Measurements from ENCODE around the gene ARID3A.
A peak's percentile ranks its signal among the peaks of the same experiment; 100 is the strongest.

ARID3A gene

DNA sequence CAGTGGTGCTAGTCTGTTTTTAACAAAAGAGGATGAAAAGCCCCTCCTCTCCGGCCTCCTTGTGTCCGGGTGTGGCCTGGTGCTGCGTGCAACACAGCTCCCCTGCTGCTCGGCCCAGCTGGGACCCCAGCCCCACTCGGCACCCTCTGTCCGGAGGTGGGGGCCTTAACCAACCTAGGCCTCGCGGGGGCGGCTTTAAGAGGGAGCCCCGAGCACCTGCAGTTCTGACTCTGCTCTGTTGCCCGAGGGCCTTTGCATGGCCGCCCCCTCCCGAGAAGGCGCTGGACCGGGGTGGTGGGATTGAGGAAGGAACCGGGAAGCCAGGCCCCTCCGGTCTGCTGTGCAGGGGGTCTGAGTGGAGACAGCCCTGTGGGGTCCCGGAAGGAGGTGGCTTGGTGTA, 68.7 kb downstream of the ARID3A start:
- peaks cover 10 to 11% of the 10 kb centered on the region in 2 donors for H3K4me1 Mint-ChIP-seq (ENCODE audit: low read depth in 2 of 2)

DNA sequence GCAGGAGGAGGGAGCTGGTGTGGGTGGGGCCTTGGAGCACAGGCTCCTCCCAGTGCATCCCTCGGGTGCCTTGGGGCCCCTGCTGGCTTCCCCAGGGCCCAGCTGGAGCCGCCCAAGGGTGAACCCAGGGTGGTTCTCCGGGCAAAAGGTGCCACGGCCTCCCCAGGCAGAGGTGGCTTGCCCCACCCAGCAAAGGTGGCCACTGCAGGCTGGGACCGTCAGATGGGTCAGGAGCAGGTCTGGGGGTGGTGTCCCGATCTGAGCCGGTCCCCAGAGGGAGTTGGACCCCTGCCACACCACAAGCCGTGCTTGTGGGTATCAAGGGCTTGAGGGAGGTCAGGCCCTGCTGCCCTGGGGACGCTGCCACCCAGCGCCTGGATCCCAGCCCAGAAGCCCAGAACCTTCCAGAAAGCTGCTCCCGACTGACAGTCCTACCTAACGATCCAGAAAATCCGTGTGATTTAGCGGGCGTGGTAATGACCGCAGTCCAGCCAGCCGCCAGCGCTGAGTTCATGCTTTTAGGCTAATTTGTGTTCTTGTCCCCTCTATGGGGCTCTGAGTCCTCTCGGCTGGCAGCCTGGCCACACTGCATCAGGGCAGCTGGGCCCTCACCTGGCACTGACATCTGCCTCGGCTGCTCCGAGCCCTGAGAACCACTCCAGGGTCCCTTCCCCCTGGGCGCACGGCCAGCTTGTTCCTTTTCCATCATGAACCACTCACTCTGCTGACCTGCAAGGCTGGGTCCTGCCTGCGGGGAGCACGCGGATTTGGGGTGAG, 69.4 kb downstream of the ARID3A start:
- Mint-ChIP-seq H3K27ac (peak overlapping the region; percentile 98 to 99), H3K4me3 (no peak overlapping the region), H3K36me3 (ENCODE audit: insufficient read depth) (peaks cover 27% of the 10 kb centered on the region), H3K4me1 (ENCODE audit: low read depth in 2 of 2) (peaks cover 10 to 11% of the 10 kb centered on the region in 2 donors), H3K9me3 (no peaks in the 10 kb centered on the region), H3K27me3 (peaks cover 9 to 22% of the 10 kb centered on the region in 2 donors)
- DNase-seq (no peak), ATAC-seq (replicated peaks) (no peak)

More for the DNA sequence above, 68.7 kb downstream of the ARID3A start:
- Mint-ChIP-seq H3K4me3 (no peak overlapping the region), H3K27me3 (peaks cover 9 to 20% of the 10 kb centered on the region in 2 donors), H3K36me3 (ENCODE audit: insufficient read depth) (peaks cover 31% of the 10 kb centered on the region), H3K27ac (peak overlapping the region in 1 of 2 donors; percentile 98), H3K9me3 (no peaks in the 10 kb centered on the region)
- no peak for DNase-seq
- ATAC-seq (replicated peaks): no peak

DNA sequence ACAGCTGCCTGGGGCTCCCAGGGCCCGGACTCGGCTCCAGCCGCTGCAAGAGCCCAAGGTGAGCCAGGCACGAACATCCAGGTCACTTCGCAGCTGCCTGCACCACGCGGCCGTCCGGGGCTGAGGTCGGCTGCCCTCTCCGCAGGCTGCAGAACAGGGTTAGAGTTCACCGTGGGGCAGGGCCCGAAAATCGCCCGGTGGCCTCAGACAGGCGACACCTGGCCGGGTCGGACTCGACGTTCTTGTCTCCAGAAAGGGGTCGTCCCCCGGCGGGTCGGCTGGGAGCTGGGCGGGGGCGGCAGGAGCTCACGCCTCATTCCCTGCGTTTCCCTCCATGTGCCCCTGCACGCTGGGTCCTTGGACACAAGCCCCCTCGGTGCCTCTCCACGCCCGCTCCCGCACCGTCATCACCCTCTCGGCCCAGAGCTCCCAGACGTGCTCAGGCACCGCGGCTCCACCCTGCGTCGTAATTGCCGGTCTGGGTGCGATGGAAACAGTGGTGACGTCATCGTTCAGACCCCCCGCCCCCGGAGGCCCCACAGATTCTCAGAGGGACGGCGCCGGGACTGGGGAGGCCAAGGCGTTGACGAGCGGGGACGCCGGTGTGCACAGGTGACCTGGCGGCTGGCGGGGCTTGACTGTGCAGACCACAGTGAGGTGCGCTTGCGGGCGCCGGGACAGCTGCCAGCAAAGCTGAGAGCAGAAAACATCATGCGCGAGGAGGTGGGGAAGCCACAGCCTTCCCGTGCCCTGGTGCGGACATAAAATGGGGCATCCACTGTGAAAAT, 70.4 kb downstream of the ARID3A start:
- Mint-ChIP-seq H3K4me3 (peak overlapping the region; percentile 79 to 85), H3K27me3 (peaks cover 13 to 27% of the 10 kb centered on the region in 2 donors), H3K36me3 (ENCODE audit: insufficient read depth) (peaks cover 27% of the 10 kb centered on the region), H3K4me1 (ENCODE audit: low read depth in 2 of 2) (peaks cover 13% of the 10 kb centered on the region in 2 donors), H3K27ac (peak overlapping the region; percentile 98 to 99), H3K9me3 (no peaks in the 10 kb centered on the region)
- DNase-seq: peak; percentile 88 to 93 (median 93)
- peak; percentile 89 for ATAC-seq (replicated peaks)

DNA sequence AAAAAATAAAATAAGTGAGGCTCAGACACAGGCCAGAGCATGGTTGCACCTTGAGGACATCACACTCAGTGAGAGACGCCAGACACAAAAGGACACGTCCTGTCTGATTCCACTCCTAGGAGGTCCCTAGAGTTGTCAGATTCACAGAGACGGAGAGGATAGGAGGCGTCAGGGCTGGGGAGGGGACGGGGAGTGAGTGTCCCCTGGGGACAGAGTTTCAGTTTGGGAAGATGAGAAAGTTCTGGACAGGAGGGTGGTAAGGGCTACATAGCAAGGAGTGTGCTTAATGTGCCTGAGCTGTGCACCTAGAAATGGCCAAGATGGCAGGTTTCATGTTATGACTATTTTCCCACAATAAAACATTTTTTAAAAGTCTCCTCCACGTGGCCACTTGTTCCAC, 72.2 kb downstream of the ARID3A start:
- H3K4me3 Mint-ChIP-seq: peak overlapping the region in 1 of 2 donors; percentile 44
- peak overlapping the region in 1 of 2 donors; percentile 82 for H3K27ac Mint-ChIP-seq
- H3K4me1 Mint-ChIP-seq (ENCODE audit: low read depth in 2 of 2): peaks cover 13 to 19% of the 10 kb centered on the region in 2 donors
- DNase-seq (no peak), ATAC-seq (replicated peaks) (no peak)
- H3K36me3 Mint-ChIP-seq (ENCODE audit: insufficient read depth): peaks cover 23% of the 10 kb centered on the region
- H3K9me3 Mint-ChIP-seq: no peaks in the 10 kb centered on the region
- H3K27me3 Mint-ChIP-seq: peaks cover 21 to 40% of the 10 kb centered on the region in 2 donors

DNA sequence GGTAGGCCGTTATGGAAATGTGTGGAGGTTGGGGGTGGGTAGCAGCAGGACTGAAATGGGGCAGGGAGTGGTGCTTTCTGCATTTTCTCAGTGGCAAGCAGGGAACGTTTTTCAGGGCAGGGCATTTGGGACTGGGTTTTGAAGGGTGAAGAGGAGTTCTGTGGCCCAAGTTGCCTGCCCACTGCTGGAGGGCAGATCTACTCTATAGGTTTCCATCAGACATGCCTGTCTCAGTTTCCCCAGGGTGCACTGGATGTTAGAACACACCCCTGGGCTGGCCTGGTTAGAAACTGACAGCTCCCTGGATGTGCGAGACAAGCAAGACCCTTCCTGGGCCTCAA, 73.5 kb downstream of the ARID3A start:
- peak overlapping the region in 1 of 2 donors; percentile 18 for H3K27ac Mint-ChIP-seq
- DNase-seq (no peak), ATAC-seq (replicated peaks) (no peak)
- H3K4me3 Mint-ChIP-seq: peak overlapping the region; percentile 24 to 25
- H3K36me3 Mint-ChIP-seq (ENCODE audit: insufficient read depth): peaks cover 24% of the 10 kb centered on the region
- peaks cover 13 to 19% of the 10 kb centered on the region in 2 donors for H3K4me1 Mint-ChIP-seq (ENCODE audit: low read depth in 2 of 2)
- peaks cover 21 to 40% of the 10 kb centered on the region in 2 donors for H3K27me3 Mint-ChIP-seq
- H3K9me3 Mint-ChIP-seq: no peaks in the 10 kb centered on the region

DNA sequence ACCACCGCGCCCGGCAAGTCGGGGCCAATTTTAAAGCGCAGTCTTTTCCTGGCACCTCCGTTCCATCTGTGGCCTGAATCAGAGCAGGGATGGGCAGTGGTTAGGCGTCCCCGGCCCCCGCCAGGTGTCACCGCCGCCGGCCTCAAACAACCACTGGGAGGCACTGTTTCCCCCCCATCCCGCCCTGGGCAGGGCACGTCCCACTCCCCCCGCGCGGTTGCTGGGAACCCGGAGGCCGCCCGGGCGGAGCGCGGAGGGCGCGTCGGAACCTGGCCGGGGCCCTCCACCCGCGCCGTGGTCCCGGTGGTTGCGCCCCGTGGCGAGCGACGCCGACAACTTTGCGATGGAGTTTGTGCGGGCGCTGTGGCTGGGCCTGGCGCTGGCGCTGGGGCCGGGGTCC, 74.3 kb downstream of the ARID3A start, which contains the start of gene GRIN3B:
GRIN3B (plus strand) TSS at position 325 of the 400 bp plus-strand sequence; CDS start at position 344, 19 bp downstream.
- Mint-ChIP-seq H3K4me1 (ENCODE audit: low read depth in 2 of 2) (peaks cover 13 to 19% of the 10 kb centered on the region in 2 donors), H3K36me3 (ENCODE audit: insufficient read depth) (peaks cover 24% of the 10 kb centered on the region), H3K27me3 (peaks cover 21 to 40% of the 10 kb centered on the region in 2 donors), H3K9me3 (no peaks in the 10 kb centered on the region), H3K4me3 (peak within 1 kb of the TSS; percentile 54 to 59), H3K27ac (peak within 1 kb of the TSS in 1 of 2 donors; percentile 18)
- peak; percentile 41 to 49 (median 44) for DNase-seq
- ATAC-seq (replicated peaks): no peak

DNA sequence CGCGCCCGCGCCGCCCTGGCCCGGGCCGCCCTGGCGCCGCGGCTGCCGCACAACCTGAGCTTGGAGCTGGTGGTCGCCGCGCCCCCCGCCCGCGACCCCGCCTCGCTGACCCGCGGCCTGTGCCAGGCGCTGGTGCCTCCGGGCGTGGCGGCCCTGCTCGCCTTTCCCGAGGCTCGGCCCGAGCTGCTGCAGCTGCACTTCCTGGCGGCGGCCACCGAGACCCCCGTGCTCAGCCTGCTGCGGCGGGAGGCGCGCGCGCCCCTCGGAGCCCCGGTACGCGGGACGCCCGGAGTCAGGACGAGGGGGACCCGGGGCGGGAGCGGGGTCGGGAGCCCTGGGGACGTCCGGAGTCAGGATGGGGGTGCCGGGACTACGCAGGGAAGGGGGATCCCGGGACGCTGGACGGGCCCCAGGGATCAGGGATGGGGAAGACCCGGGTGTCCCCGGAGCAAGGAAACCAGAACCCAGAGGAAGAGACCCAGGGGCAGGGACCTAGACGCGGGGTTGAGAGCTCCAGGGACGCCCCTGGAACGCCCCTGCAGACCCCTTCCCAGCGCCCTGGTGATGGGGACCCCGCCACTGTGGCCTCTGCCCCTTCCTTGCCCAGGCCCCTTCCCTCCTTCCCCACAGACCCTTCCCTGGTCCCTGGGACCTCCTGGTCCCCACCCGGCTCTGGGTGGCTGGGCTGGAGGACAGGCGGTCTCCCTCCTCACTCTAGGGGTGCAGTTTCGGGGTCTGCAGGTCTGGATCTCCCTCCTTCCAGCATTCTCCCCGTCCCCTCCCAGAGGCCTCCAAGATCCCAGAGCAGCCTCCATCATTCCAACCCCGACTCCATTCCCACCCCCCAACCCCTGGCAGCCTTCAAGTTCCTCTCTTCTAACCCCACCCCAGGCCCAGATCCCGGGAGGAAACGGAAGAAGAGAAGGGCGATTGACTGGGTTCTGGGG, 75.0 kb downstream of the ARID3A start:
- H3K4me1 Mint-ChIP-seq (ENCODE audit: low read depth in 2 of 2): peaks cover 13 to 19% of the 10 kb centered on the region in 2 donors
- no peak for ATAC-seq (replicated peaks)
- peak overlapping the region; percentile 54 to 59 for H3K4me3 Mint-ChIP-seq
- no peaks in the 10 kb centered on the region for H3K9me3 Mint-ChIP-seq
- H3K27me3 Mint-ChIP-seq: peaks cover 21 to 40% of the 10 kb centered on the region in 2 donors
- H3K36me3 Mint-ChIP-seq (ENCODE audit: insufficient read depth): peaks cover 24% of the 10 kb centered on the region
- no peak overlapping the region for H3K27ac Mint-ChIP-seq
- DNase-seq: no peak

DNA sequence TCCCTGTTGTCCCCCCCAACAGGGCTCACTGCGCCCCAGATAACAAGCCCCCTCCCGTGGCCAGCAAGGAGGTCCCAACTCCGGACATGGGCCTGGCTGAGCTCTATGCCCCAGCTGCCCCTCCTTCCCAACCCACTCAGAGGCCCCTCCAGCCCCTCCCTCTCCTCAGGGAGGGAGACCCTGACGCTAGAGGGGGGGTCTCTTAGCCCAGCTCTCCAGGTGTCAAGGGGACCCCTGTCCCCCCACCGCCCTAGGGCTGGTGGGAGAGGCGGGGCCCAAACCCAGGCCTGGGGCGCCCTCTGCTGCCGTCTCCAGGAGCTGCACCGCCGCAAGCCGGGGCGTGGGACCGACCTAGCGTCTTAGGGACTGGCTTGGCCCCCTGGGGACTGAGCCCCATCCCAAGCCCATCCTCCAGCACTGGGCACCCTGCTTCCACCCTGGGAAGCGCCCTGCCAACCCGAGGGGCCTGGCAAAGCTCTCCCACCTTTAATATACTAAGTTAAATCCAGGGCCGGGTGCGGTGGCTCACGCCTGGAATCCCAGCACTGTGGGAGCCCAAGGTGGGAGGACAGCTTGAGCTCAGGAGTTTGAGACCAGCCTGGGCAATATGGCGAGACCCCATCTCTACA, 75.8 kb downstream of the ARID3A start:
- peak; percentile 74 to 76 (median 74) for DNase-seq
- Mint-ChIP-seq H3K4me1 (ENCODE audit: low read depth in 2 of 2) (peaks cover 9 to 15% of the 10 kb centered on the region in 2 donors), H3K36me3 (ENCODE audit: insufficient read depth) (peaks cover 19% of the 10 kb centered on the region), H3K27me3 (peaks cover 21 to 40% of the 10 kb centered on the region in 2 donors), H3K9me3 (no peaks in the 10 kb centered on the region), H3K27ac (no peak overlapping the region), H3K4me3 (peak overlapping the region; percentile 54 to 59)
- peak; percentile 61 for ATAC-seq (replicated peaks)

DNA sequence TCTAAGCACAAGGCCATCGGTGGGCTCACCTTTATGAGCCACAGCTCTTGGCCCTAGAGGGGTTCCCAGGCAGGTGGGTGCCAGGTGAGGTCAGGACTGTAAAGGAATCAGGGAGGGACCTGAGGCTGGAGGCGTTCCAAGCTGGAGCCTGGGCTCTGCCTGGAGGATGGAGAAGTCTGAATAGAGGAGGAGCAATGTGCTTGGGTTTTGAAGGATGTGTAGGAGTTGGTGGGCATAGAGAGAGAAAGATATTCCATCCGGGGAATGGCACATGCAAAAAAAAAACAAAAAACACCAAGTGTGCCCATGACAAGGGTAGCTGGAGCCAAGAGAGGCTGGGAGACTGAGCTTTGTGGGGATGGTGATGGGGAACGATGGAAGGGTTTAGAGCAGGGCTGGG, 76.8 kb downstream of the ARID3A start:
- H3K27me3 Mint-ChIP-seq: peaks cover 21 to 40% of the 10 kb centered on the region in 2 donors
- H3K9me3 Mint-ChIP-seq: no peaks in the 10 kb centered on the region
- H3K36me3 Mint-ChIP-seq (ENCODE audit: insufficient read depth): peaks cover 24% of the 10 kb centered on the region
- no peak for ATAC-seq (replicated peaks)
- H3K4me1 Mint-ChIP-seq (ENCODE audit: low read depth in 2 of 2): peaks cover 6 to 15% of the 10 kb centered on the region in 2 donors
- H3K27ac Mint-ChIP-seq: no peak overlapping the region
- no peak for DNase-seq
- H3K4me3 Mint-ChIP-seq: no peak overlapping the region

DNA sequence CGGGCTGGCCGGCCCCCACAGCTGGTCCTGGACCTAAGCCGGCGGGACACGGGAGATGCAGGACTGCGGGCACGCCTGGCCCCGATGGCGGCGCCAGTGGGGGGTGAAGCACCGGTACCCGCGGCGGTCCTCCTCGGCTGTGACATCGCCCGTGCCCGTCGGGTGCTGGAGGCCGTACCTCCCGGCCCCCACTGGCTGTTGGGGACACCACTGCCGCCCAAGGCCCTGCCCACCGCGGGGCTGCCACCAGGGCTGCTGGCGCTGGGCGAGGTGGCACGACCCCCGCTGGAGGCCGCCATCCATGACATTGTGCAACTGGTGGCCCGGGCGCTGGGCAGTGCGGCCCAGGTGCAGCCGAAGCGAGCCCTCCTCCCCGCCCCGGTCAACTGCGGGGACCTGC, 77.4 kb downstream of the ARID3A start:
- Mint-ChIP-seq H3K9me3 (no peaks in the 10 kb centered on the region), H3K36me3 (ENCODE audit: insufficient read depth) (peaks cover 26% of the 10 kb centered on the region), H3K4me3 (no peak overlapping the region), H3K27me3 (peaks cover 21 to 33% of the 10 kb centered on the region in 2 donors), H3K27ac (no peak overlapping the region), H3K4me1 (ENCODE audit: low read depth in 2 of 2) (peaks cover 6 to 15% of the 10 kb centered on the region in 2 donors)
- no peak for DNase-seq
- ATAC-seq (replicated peaks): no peak

DNA sequence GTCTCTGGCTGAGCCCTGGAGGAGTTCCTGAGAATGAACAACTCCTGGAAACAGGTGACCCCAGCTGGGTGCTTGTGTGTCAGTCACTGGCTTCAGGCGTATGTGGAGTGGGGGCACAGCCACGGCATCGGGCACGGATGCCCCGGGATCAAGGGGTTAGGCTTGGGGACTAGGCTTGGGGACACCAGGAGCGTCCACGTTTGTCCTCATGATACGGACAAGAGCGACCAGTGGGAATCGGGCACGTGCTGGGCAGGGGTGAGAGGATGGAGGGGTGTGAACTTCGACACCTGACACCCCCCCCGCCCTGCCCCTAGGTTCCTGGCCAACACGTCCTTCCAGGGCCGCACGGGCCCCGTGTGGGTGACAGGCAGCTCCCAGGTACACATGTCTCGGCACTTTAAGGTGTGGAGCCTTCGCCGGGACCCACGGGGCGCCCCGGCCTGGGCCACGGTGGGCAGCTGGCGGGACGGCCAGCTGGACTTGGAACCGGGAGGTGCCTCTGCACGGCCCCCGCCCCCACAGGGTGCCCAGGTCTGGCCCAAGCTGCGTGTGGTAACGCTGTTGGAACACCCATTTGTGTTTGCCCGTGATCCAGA, 78.5 kb downstream of the ARID3A start:
- H3K4me1 Mint-ChIP-seq (ENCODE audit: low read depth in 2 of 2): peaks cover 4 to 15% of the 10 kb centered on the region in 2 donors
- peaks cover 23% of the 10 kb centered on the region for H3K36me3 Mint-ChIP-seq (ENCODE audit: insufficient read depth)
- DNase-seq (no peak), ATAC-seq (replicated peaks) (no peak)
- H3K27me3 Mint-ChIP-seq: peaks cover 14 to 22% of the 10 kb centered on the region in 2 donors
- H3K27ac Mint-ChIP-seq: no peak overlapping the region
- H3K9me3 Mint-ChIP-seq: no peaks in the 10 kb centered on the region
- H3K4me3 Mint-ChIP-seq: no peak overlapping the region

All from effector memory CD8-positive, alpha-beta T cell (primary cell).